ENCODE data around the gene RPS6KA3.

Gene RPS6KA3

GRCh38 chrX:20116087-20116576, 150.6 kb downstream of the RPS6KA3 start:
- H3K4me1 ChIP-seq (ENCODE audit: control insufficient read depth in 1 of 2, insufficient read depth in 2 of 2, low read length in 2 of 2) = peaks cover 0 to 3% of the 10 kb centered on the region in 2 donors
- no peaks in the 10 kb centered on the region for H3K36me3 ChIP-seq (ENCODE audit: control insufficient read depth in 1 of 2, insufficient read depth in 2 of 2, low read length in 2 of 2)
- H3K9me3 ChIP-seq (ENCODE audit: control insufficient read depth in 1 of 2, low read length in 2 of 2) = no peaks in the 10 kb centered on the region
- no peak overlapping the region for H3K9ac ChIP-seq (ENCODE audit: low read depth in 1 of 2, low read length in 2 of 2)
- H3K27ac ChIP-seq (ENCODE audit: low read depth, low read length) = no peak overlapping the region
- peak overlapping the region in 1 of 2 donors; percentile 45 for H3K4me3 ChIP-seq (ENCODE audit: low read depth in 1 of 2, low read length in 2 of 2)
- peaks cover 5 to 6% of the 10 kb centered on the region in 2 donors for H3K27me3 ChIP-seq (ENCODE audit: control insufficient read depth in 1 of 2, insufficient read depth in 2 of 2, low read length in 2 of 2)

- Histone ChIP-seq H3K4me3 (ENCODE audit: low read depth in 1 of 2, low read length in 2 of 2) (no peak overlapping the region), H3K36me3 (ENCODE audit: control insufficient read depth in 1 of 2, insufficient read depth in 2 of 2, low read length in 2 of 2) (no peaks in the 10 kb centered on the region), H3K9me3 (ENCODE audit: control insufficient read depth in 1 of 2, low read length in 2 of 2) (no peaks in the 10 kb centered on the region), H3K4me1 (ENCODE audit: control insufficient read depth in 1 of 2, insufficient read depth in 2 of 2, low read length in 2 of 2) (peaks cover 0 to 3% of the 10 kb centered on the region in 2 donors), H3K27ac (ENCODE audit: low read depth, low read length) (no peak overlapping the region), H3K9ac (ENCODE audit: low read depth in 1 of 2, low read length in 2 of 2) (no peak overlapping the region), H3K27me3 (ENCODE audit: control insufficient read depth in 1 of 2, insufficient read depth in 2 of 2, low read length in 2 of 2) (peaks cover 4% of the 10 kb centered on the region in 2 donors)
Observed at GRCh38 chrX:20112022-20112774, 154.5 kb downstream of the RPS6KA3 start.

- Histone ChIP-seq H3K27ac (ENCODE audit: low read depth, low read length) (no peak overlapping the region), H3K9ac (ENCODE audit: low read depth in 1 of 2, low read length in 2 of 2) (no peak overlapping the region), H3K9me3 (ENCODE audit: control insufficient read depth in 1 of 2, low read length in 2 of 2) (no peaks in the 10 kb centered on the region), H3K4me1 (ENCODE audit: control insufficient read depth in 1 of 2, insufficient read depth in 2 of 2, low read length in 2 of 2) (no peaks in the 10 kb centered on the region), H3K4me3 (ENCODE audit: low read depth in 1 of 2, low read length in 2 of 2) (no peak overlapping the region), H3K27me3 (ENCODE audit: control insufficient read depth in 1 of 2, insufficient read depth in 2 of 2, low read length in 2 of 2) (no peaks in the 10 kb centered on the region), H3K36me3 (ENCODE audit: control insufficient read depth in 1 of 2, insufficient read depth in 2 of 2, low read length in 2 of 2) (no peaks in the 10 kb centered on the region)
Observed at GRCh38 chrX:20111271-20111670, 155.4 kb downstream of the RPS6KA3 start.

GRCh38 chrX:20101934-20102581, 164.7 kb downstream of the RPS6KA3 start:
- Histone ChIP-seq H3K4me3 (ENCODE audit: low read depth in 1 of 2, low read length in 2 of 2) (no peak overlapping the region), H3K9me3 (ENCODE audit: control insufficient read depth in 1 of 2, low read length in 2 of 2) (no peaks in the 10 kb centered on the region), H3K27me3 (ENCODE audit: control insufficient read depth in 1 of 2, insufficient read depth in 2 of 2, low read length in 2 of 2) (no peaks in the 10 kb centered on the region), H3K4me1 (ENCODE audit: control insufficient read depth in 1 of 2, insufficient read depth in 2 of 2, low read length in 2 of 2) (no peaks in the 10 kb centered on the region), H3K36me3 (ENCODE audit: control insufficient read depth in 1 of 2, insufficient read depth in 2 of 2, low read length in 2 of 2) (no peaks in the 10 kb centered on the region), H3K27ac (ENCODE audit: low read depth, low read length) (no peak overlapping the region), H3K9ac (ENCODE audit: low read depth in 1 of 2, low read length in 2 of 2) (no peak overlapping the region)
